ENCODE results near the gene CALML4.

GRCh38 chr15:68204361-68204760 is 771 bp downstream of the CALML4 start:
- TF ChIP-seq CTCF (IDR thresholded peaks at IDR 0.05) (no peak), POLR2AphosphoS5 (IDR thresholded peaks at IDR 0.05) (no peak)

Data from prostate gland (tissue), 2 donors.